Progenitor cell of endocrine pancreas (in vitro differentiated cells): Measurements from ENCODE around the gene DOCK2. TPM values are rescaled to one million over a fixed set of nuclear protein-coding genes. Genes with fewer than 3 reads are reported as not detected.
"Not testable (repeated sequence)": the region's sequence is repeated elsewhere in the genome, so short reads cannot be mapped to it uniquely, and the experiment has no call there.

Source experiments
- DNase-seq: peaks from one replicate; pipeline ENCODE4 v3.0.0; 2021; ENCODE audit warnings: low spot score; ENCODE audit not compliant: unreplicated experiment
- H3K27ac Mint-ChIP-seq: 2 replicates; pipeline ENCODE4 v1.8.0; 2021; ENCODE audit warnings: mild to moderate bottlenecking, moderate library complexity, mixed read lengths
- H3K27me3 Mint-ChIP-seq: 2 replicates; pipeline ENCODE4 v1.8.0; 2021; ENCODE audit warnings: mixed read lengths
- H3K36me3 Mint-ChIP-seq: 2 replicates; pipeline ENCODE4 v1.8.0; 2022; ENCODE audit warnings: mixed read lengths; ENCODE audit not compliant: insufficient read depth
- H3K4me1 Mint-ChIP-seq: 2 replicates; pipeline ENCODE4 v1.8.0; 2021; ENCODE audit warnings: low read depth, mixed read lengths
- H3K4me3 Mint-ChIP-seq: 2 replicates; pipeline ENCODE4 v1.8.0; 2021; ENCODE audit warnings: low read depth, mild to moderate bottlenecking, moderate library complexity, mixed read lengths
- H3K9me3 Mint-ChIP-seq: 2 replicates; pipeline ENCODE4 v1.8.0; 2021; ENCODE audit warnings: low read depth, mixed read lengths
- CTCF ChIP-seq: fragments of 200-600 bp; sonication (generic); IDR thresholded peaks from one replicate; pipeline ENCODE4 v1.5.0; 2021; ENCODE audit warnings: antibody characterized with exemption, mild to moderate bottlenecking; ENCODE audit not compliant: unreplicated experiment
- total RNA-seq: library from RNA; stranded (reverse); gene quantifications from 2 replicates; pipeline ENCODE4 v1.2.1, GENCODE V29; 2021

DOCK2 gene
- total RNA-seq, 1 donor from 2014 or later: not detected

GRCh38 chr5:169746147-169746694 lies 109.1 kb downstream of the DOCK2 start:
- Mint-ChIP-seq H3K4me1 (peaks cover 30% of the 10 kb centered on the region), H3K9me3 (no peaks in the 10 kb centered on the region)

GRCh38 chr5:169748174-169748573 lies 111.1 kb downstream of the DOCK2 start:
- Mint-ChIP-seq H3K4me1 (peaks cover 30% of the 10 kb centered on the region), H3K4me3 (no peak overlapping the region), H3K27ac (no peak overlapping the region), H3K27me3 (peaks cover 74% of the 10 kb centered on the region), H3K9me3 (no peaks in the 10 kb centered on the region), H3K36me3 (no peaks in the 10 kb centered on the region)
- DNase-seq: no peak
- no peak for TF ChIP-seq CTCF

More at GRCh38 chr5:169746147-169746694, 109.1 kb downstream of the DOCK2 start:
- Mint-ChIP-seq H3K4me3 (no peak overlapping the region), H3K27me3 (peaks cover 71% of the 10 kb centered on the region), H3K36me3 (no peaks in the 10 kb centered on the region), H3K27ac (no peak overlapping the region)
- no peak for TF ChIP-seq CTCF
- no peak for DNase-seq

- DNase-seq: no peak
- no peak overlapping the region for H3K27ac Mint-ChIP-seq
- H3K36me3 Mint-ChIP-seq: no peaks in the 10 kb centered on the region
- H3K4me3 Mint-ChIP-seq: no peak overlapping the region
- H3K27me3 Mint-ChIP-seq: peaks cover 80% of the 10 kb centered on the region
- H3K9me3 Mint-ChIP-seq: no peaks in the 10 kb centered on the region
- TF ChIP-seq CTCF: no peak
- H3K4me1 Mint-ChIP-seq: peaks cover 30% of the 10 kb centered on the region
These were observed 112.2 kb downstream of the DOCK2 start for GRCh38 chr5:169749295-169749694.

- no peak for DNase-seq
- TF ChIP-seq CTCF: no peak
- H3K36me3 Mint-ChIP-seq: no peaks in the 10 kb centered on the region
- H3K4me1 Mint-ChIP-seq: peaks cover 21% of the 10 kb centered on the region
- H3K27me3 Mint-ChIP-seq: peaks cover 67% of the 10 kb centered on the region
- no peak overlapping the region for H3K27ac Mint-ChIP-seq
- no peak overlapping the region for H3K4me3 Mint-ChIP-seq
- no peaks in the 10 kb centered on the region for H3K9me3 Mint-ChIP-seq
These were observed 114.4 kb downstream of the DOCK2 start for GRCh38 chr5:169751490-169751889.

GRCh38 chr5:169752566-169752965 lies 115.5 kb downstream of the DOCK2 start:
- H3K27me3 Mint-ChIP-seq: peaks cover 64% of the 10 kb centered on the region
- not testable (repeated sequence) for H3K4me3 Mint-ChIP-seq, H3K36me3 Mint-ChIP-seq, H3K4me1 Mint-ChIP-seq, H3K9me3 Mint-ChIP-seq, H3K27ac Mint-ChIP-seq, DNase-seq

GRCh38 chr5:169753795-169754194 lies 116.7 kb downstream of the DOCK2 start:
- peaks cover 75% of the 10 kb centered on the region for H3K27me3 Mint-ChIP-seq
- no peak overlapping the region for H3K27ac Mint-ChIP-seq
- no peaks in the 10 kb centered on the region for H3K36me3 Mint-ChIP-seq
- H3K9me3 Mint-ChIP-seq: no peaks in the 10 kb centered on the region
- no peak for DNase-seq
- peaks cover 2% of the 10 kb centered on the region for H3K4me1 Mint-ChIP-seq
- no peak overlapping the region for H3K4me3 Mint-ChIP-seq
- no peak for TF ChIP-seq CTCF
